ENCODE measurements around the gene MORN5. TPM values are rescaled to one million over a fixed set of nuclear protein-coding genes. Genes with fewer than 3 reads are reported as not detected.

Gene MORN5
- total and polyA plus RNA-seq, 2 donors from 2014 or later = 1.6 to 5.6 TPM

GRCh38 chr9:122192261-122192875, 32.7 kb downstream of the MORN5 start:
- FAIRE-seq = no peak

GRCh38 chr9:122192914-122193525, 33.3 kb downstream of the MORN5 start:
- no peak overlapping the region for H3K4me3 ChIP-seq (ENCODE audit: low read length in 3 of 3)
- peaks cover 0 to 3% (median 0%) of the 10 kb centered on the region in 3 donors for H3K4me1 ChIP-seq (ENCODE audit: control insufficient read depth in 2 of 3, insufficient read depth in 2 of 3, low read depth in 1 of 3, low read length in 3 of 3)
- H3K27me3 ChIP-seq (ENCODE audit: control insufficient read depth, insufficient read depth, low read length) = no peaks in the 10 kb centered on the region
- H3K9me3 ChIP-seq (ENCODE audit: control insufficient read depth in 2 of 3, insufficient read depth in 1 of 3, low read length in 3 of 3) = no peaks in the 10 kb centered on the region
- no peak overlapping the region for H3K27ac ChIP-seq (ENCODE audit: low read depth in 2 of 2, low read length in 2 of 2)
- H3K9ac ChIP-seq (ENCODE audit: low read length in 3 of 3) = no peak overlapping the region
- DNase-seq (no peak), FAIRE-seq (no peak)
- TF ChIP-seq CTCF (IDR thresholded peaks at IDR 0.05; ENCODE audit: borderline replicate concordance, extremely low read depth, insufficient read depth) = no peak
- no peaks in the 10 kb centered on the region for H3K36me3 ChIP-seq (ENCODE audit: control insufficient read depth in 2 of 3, insufficient read depth in 3 of 3, low read length in 3 of 3)
- intact Hi-C loops (cut with DNase I) = no loop called here

More at GRCh38 chr9:122192261-122192875, 32.7 kb downstream of the MORN5 start:
- no peaks in the 10 kb centered on the region for H3K9me3 ChIP-seq (ENCODE audit: control insufficient read depth in 2 of 3, insufficient read depth in 1 of 3, low read length in 3 of 3)
- intact Hi-C loops (cut with DNase I) = no loop called here
- no peak overlapping the region for H3K9ac ChIP-seq (ENCODE audit: low read length in 3 of 3)
- H3K4me3 ChIP-seq (ENCODE audit: low read length in 3 of 3) = no peak overlapping the region
- no peaks in the 10 kb centered on the region for H3K4me1 ChIP-seq (ENCODE audit: control insufficient read depth in 2 of 3, insufficient read depth in 2 of 3, low read depth in 1 of 3, low read length in 3 of 3)
- no peaks in the 10 kb centered on the region for H3K36me3 ChIP-seq (ENCODE audit: control insufficient read depth in 2 of 3, insufficient read depth in 3 of 3, low read length in 3 of 3)
- no peak for TF ChIP-seq CTCF (IDR thresholded peaks at IDR 0.05; ENCODE audit: borderline replicate concordance, extremely low read depth, insufficient read depth)
- DNase-seq = no peak
- H3K27ac ChIP-seq (ENCODE audit: low read depth in 2 of 2, low read length in 2 of 2) = no peak overlapping the region
- H3K27me3 ChIP-seq (ENCODE audit: control insufficient read depth, insufficient read depth, low read length) = no peaks in the 10 kb centered on the region

GRCh38 chr9:122193651-122194050, 33.9 kb downstream of the MORN5 start:
- no peak overlapping the region for H3K27ac ChIP-seq (ENCODE audit: low read depth in 2 of 2, low read length in 2 of 2)
- FAIRE-seq = no peak
- no peak overlapping the region for H3K9ac ChIP-seq (ENCODE audit: low read length in 3 of 3)
- no peaks in the 10 kb centered on the region for H3K27me3 ChIP-seq (ENCODE audit: control insufficient read depth, insufficient read depth, low read length)
- DNase-seq = no peak
- H3K4me3 ChIP-seq (ENCODE audit: low read length in 3 of 3) = no peak overlapping the region
- intact Hi-C loops (cut with DNase I) = no loop called here
- peaks cover 0 to 3% (median 0%) of the 10 kb centered on the region in 3 donors for H3K4me1 ChIP-seq (ENCODE audit: control insufficient read depth in 2 of 3, insufficient read depth in 2 of 3, low read depth in 1 of 3, low read length in 3 of 3)
- H3K9me3 ChIP-seq (ENCODE audit: control insufficient read depth in 2 of 3, insufficient read depth in 1 of 3, low read length in 3 of 3) = no peaks in the 10 kb centered on the region
- no peaks in the 10 kb centered on the region for H3K36me3 ChIP-seq (ENCODE audit: control insufficient read depth in 2 of 3, insufficient read depth in 3 of 3, low read length in 3 of 3)
- TF ChIP-seq CTCF (IDR thresholded peaks at IDR 0.05; ENCODE audit: borderline replicate concordance, extremely low read depth, insufficient read depth) = no peak

All from kidney (tissue), 14 donors.